DMS153 treated with DMSO at 0.1 percent for 48 hours (cell line): Measurements from ENCODE around the gene SH2D6.
"Not testable (repeated sequence)": the region's sequence is repeated elsewhere in the genome, so short reads cannot be mapped to it uniquely, and the experiment has no call there.

Source experiments
- DNase-seq: peaks from one replicate; lab custom pipeline; 2025; ENCODE audit not compliant: unreplicated experiment; lab: John Stamatoyannopoulos, UW

SH2D6 gene

GRCh38 chr2:85418132-85419008 lies at the start of gene SH2D6:
Gene SH2D6, plus strand, starts transcription at chr2:85418714. Its CDS starts 10,752 bp downstream, at chr2:85429466.
- DNase-seq, result peak; percentile 30

GRCh38 chr2:85368921-85369320 lies 49.6 kb upstream of the SH2D6 start:
- DNase-seq, result no peak

- DNase-seq, result peak; percentile 2
Observed at GRCh38 chr2:85369500-85369899, 49.0 kb upstream of the SH2D6 start.

- DNase-seq, result no peak
Observed at GRCh38 chr2:85371045-85371444, 47.5 kb upstream of the SH2D6 start.

DNA sequence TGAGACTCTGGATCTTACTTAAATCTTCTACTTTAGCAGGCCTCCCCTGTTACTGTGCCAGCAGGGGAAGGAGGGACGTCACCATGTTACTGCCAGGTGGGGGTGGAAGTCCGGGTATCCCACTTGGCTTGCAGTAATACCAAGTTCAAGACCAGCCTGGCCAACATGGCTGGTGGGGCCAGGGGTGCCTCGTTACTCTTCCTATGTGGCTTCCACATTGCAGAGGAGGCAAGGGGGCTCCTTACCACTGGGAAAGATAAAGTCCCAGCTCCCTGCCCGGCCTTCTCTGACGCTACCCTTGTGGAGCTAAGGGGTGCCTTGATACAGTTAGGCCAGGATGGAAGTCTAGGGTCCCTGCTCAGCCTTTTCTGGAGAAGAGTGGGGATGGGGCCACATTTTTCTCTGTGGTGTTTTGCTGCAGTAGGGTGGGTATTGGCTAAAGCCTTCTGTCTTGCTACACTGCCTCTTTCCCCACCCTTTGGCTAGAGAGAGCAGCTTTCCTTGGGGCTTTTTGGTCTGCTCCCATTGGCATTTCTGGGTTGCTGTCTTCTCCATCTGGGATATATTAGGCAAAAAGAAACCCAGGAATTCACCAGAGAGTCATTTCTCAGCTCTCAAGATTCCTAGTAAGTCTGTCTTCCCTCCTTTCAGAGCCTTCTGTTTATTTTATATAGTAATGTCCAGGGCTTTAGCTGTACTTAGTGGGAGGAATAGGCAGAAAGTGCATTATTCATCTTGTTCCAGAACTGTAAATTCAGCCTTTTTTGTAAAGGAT lies 42.0 kb upstream of the SH2D6 start:
- DNase-seq, result no peak

DNA sequence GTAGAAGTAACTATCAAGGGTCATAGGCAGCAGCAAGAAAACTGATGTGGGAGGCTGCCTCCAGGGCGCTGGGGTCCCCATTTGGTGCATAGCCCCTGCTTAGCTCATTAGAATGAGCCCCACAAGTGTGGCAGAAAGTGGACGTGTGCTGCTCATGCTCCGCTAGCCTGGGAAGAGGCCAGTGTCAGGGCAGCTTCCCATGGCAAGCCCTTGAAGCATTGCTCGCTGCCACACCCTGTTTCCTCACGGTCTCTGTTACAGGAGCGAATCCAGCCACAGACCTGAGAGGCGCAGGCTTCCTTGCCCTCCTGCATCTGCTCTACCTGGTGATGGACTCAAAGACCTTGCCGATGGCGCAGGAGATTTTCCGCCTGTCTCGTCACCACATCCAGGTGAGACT lies 41.4 kb upstream of the SH2D6 start:
- no peak for DNase-seq

DNA sequence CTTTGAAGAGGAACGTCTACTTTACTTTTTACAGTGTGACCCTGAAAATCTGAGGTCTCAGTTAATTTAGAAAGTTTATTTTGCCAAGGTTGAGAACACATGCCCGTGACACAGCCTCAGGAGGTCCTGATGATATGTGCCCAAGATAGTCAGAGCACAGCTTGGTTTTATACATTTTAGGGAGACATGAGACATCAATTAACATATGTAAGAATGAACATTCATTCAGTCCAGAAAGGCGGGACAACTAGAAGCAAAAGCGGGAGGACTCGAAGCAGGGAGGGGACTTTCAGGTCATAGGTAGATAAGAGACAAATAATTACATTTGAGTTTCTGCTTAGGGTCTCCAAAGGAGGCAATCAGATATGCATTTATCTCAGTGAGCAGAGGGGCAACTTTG lies 40.3 kb upstream of the SH2D6 start:
- DNase-seq, result no peak

GRCh38 chr2:85380048-85380447 lies 38.5 kb upstream of the SH2D6 start:
- DNase-seq, result no peak

GRCh38 chr2:85383151-85383550 lies 35.4 kb upstream of the SH2D6 start:
- not testable (repeated sequence) for DNase-seq

DNA sequence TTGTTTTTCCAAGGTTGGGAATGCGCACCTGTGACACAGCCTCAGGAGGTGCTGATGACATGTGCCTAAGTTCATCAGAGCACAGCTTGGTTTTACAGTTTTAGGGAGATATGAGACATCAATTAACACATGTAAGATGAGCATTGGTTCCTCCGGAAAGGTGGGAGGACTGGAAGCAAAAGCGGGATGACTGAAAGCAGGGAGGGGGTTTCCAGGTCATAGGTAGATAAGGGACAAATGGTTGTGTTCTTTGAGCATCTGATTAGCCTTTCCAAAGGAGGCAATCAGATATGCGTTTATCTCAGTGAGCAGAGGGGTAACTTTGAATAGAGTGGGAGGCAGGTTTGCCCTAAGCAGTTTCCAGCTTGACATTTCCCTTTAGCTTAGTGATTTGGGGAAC lies 34.7 kb upstream of the SH2D6 start:
- no peak for DNase-seq

DNA sequence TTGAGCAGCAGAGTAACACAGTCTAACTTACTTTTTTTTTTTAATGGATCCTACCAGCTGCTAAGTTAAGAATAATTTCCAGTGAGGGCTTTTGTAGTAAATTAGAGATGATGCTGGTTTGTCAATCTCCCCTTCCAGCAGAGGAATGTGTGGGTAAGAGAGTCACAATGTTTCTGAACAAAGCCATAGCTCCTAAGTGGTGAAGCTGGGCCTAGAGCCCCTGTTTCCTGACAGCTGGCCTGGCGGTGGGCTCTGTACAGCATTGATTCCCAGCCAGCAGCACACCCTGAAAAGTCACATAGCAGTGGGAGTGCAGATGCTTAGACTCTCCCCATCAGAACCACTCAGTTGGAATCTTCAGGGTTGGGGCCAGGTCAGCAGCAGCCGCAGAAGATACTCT lies 32.8 kb upstream of the SH2D6 start:
- no peak for DNase-seq

DNA sequence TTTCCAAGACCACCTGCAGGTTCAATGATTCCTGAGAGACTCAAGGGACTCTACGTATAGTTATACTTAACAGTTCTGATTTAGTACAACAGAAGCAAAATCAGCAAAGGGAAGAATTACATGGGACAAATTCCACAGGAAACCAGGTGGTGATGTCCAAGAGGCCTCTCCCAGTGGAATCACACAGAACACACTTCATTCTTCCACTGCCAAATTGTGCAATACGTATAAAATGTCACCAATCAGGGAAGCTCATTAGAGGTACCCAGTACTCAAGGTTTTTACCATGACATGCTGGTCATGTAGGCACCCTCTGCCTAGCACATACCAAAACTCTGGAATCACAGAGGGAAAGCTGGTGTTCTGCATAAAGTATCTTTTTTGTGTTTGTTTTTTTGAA lies 30.8 kb upstream of the SH2D6 start:
- DNase-seq, result no peak

DNA sequence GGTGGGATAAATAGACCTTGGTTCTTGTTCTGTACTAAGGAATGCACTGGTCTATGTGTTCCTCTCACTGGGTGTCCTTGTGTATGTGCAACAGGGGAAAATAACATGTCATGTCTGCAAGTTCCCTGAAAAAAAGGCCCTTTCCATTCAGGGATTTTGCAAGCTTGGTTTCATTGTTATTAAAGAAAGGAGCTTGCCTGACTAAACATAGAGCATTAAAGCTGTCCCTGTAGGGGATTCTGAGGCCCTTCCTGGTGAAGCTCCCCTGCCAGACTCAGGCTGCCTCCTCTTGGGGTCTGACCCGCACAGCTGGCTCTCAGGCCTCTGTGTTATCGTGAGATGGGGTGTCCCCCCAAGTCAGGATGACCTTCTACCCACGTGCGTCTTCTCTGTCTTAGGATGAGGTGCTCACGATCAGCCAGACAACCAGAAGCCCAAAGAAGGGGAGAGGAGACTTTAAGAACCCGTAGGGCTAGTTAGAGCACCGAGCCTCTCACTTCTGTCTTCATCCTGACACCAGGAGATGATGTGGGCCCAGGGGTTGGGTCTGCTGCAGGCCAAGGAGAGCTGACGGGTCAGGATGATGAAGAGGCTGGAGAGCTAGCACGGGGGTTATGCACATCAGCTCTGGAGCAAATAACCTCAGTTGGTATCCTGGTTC lies 29.5 kb upstream of the SH2D6 start:
- DNase-seq, result no peak

- no peak for DNase-seq
Observed at GRCh38 chr2:85390941-85391669, 27.4 kb upstream of the SH2D6 start.

- DNase-seq, result no peak
Observed at GRCh38 chr2:85393836-85394235, 24.7 kb upstream of the SH2D6 start.

DNA sequence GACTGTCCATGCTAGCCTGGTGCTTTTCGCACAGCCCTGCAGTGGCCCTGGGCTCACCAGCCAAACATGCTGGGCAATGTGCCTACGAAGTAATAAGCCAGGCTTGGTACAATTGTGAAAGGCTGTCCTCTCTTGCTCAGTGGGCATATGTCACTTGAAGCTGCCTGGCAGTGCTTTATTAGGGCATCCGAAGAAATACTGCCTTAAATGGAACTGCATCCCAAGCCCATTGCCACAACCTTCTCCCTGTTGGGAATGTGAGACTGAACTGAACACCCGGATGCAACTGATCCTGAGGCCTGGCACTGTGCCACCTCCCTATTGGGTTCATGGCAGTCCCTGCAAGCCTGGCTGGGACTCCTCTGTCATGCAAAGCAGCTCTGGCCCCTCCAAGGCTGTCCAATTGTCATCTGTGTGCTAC lies 24.2 kb upstream of the SH2D6 start:
- peak; percentile 2 for DNase-seq

GRCh38 chr2:85394976-85395375 lies 23.5 kb upstream of the SH2D6 start:
- no peak for DNase-seq

- no peak for DNase-seq
Observed at GRCh38 chr2:85395912-85396475, 22.5 kb upstream of the SH2D6 start.

DNA sequence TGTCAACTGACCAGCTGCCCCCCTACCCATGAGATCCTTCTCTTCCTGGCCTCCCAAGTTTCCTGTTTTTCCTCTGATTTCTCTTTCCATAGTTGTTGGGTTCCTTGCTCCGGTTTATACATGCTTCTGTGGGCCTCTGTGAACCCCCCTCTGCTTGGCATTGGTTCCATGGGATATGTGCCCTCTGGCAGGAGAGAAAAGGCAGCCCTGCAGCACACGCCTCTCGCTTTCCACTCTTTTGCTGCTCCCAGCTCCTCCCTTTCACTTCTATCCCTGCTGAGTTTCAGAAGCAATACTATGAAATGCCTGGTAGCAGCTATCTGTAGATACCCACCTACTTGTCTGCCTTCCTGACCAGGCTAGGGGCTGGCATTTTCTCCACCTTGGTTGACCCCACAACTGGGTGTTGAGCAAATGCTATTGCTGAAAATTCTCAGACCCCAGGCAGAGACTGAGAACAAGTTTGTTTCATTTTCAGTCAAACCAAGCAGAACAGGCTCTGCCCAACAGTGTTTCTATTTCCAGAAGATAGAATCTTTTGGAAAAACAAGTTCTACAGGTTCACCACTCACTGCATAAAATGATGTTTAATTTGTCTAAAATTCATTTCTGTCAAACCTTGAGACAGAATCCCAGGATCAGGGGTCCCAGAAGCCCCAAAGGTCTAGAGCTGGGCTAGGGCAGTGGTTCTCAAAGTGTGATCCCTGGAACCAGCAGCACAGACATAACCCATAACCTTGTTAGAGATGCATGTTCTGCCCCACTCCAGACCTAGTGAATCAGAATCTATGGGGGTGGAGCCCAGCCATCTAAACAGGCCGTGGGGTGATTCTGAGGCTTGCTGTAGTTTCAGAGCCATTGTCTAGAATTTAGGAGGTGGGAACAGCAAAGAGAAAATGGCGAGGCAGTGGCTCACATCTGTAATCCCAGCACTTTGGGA lies 21.7 kb upstream of the SH2D6 start:
- DNase-seq, result no peak

GRCh38 chr2:85397925-85398331 lies 20.6 kb upstream of the SH2D6 start:
- no peak for DNase-seq
